CD14-positive monocyte (primary cell): ENCODE results near the gene IKZF3. TPM values are rescaled to one million over a fixed set of nuclear protein-coding genes. Genes with fewer than 3 reads are reported as not detected.
A peak's percentile ranks its signal among the peaks of the same experiment; 100 is the strongest.

Experiments used
- DNase-seq, 3 donors: peaks; one replicate each; pipeline ENCODE4 v3.0.0-alpha.2; 2011 to 2022
- H2AFZ ChIP-seq: 2 replicates; pipeline ENCODE4 v1.6.0; 2012; ENCODE audit warnings: mild to moderate bottlenecking, low read depth, low read length, inconsistent platforms; ENCODE audit not compliant: insufficient read depth, poor library complexity, severe bottlenecking
- H3K27ac ChIP-seq, 2 donors: 1 replicate in 1 of 2; 2 replicates in 1 of 2; pipeline ENCODE4 v1.5.1; 2012 to 2013; ENCODE audit warnings: low read length in 2 of 2, control low read depth in 1 of 2, inconsistent platforms in 1 of 2, low read depth in 1 of 2, mild to moderate bottlenecking in 1 of 2
- H3K27me3 ChIP-seq, 2 donors: one replicate each; pipeline versions ENCODE4 v1.6.0 to v1.6.1; 2011 to 2013; ENCODE audit warnings: low read length in 2 of 2; ENCODE audit not compliant: control insufficient read depth in 2 of 2, insufficient read depth in 2 of 2
- H3K36me3 ChIP-seq, 2 donors: replicated peaks in 1 of 2; 1 replicate in 1 of 2; 2 replicates in 1 of 2; pipeline versions ENCODE4 v1.5.1 to v1.6.1; 2012 to 2013; ENCODE audit warnings: low read length in 2 of 2, control low read depth in 1 of 2, inconsistent platforms in 1 of 2, mild to moderate bottlenecking in 1 of 2; ENCODE audit not compliant: insufficient read depth in 2 of 2, control insufficient read depth in 1 of 2
- H3K4me1 ChIP-seq, 2 donors: 1 replicate in 1 of 2; 2 replicates in 1 of 2; pipeline versions ENCODE4 v1.5.1 to v1.6.1; 2012 to 2013; ENCODE audit warnings: low read length in 2 of 2, control low read depth in 1 of 2, inconsistent platforms in 1 of 2, mild to moderate bottlenecking in 1 of 2, moderate library complexity in 1 of 2; ENCODE audit not compliant: insufficient read depth in 2 of 2, control insufficient read depth in 1 of 2
- H3K4me2 ChIP-seq: replicated peaks from 2 replicates; pipeline ENCODE3; 2012; ENCODE audit warnings: low read length, moderate library complexity, mild to moderate bottlenecking; ENCODE audit not compliant: poor library complexity, severe bottlenecking; ENCODE audit errors: extremely low read depth
- H3K4me3 ChIP-seq, 3 experiments: fragments of 200-600 bp in 1 of 3; sonication (generic) in 1 of 3; replicated peaks in 1 of 3; 1 replicate in 2 of 3; 2 replicates in 1 of 3; pipeline ENCODE4 v1.5.1; 2011 to 2013; ENCODE audit warnings: low read length in 3 of 3, mild to moderate bottlenecking in 3 of 3, control low read depth in 2 of 3, low read depth in 2 of 3, inconsistent platforms in 1 of 3, moderate library complexity in 1 of 3
- H3K79me2 ChIP-seq: 2 replicates; pipeline ENCODE4 v1.6.0; 2012; ENCODE audit warnings: mild to moderate bottlenecking, control low read depth, inconsistent platforms, low read length, moderate library complexity; ENCODE audit not compliant: insufficient read depth
- H3K9ac ChIP-seq: 2 replicates; pipeline ENCODE4 v1.6.0; 2017; ENCODE audit warnings: low read length, mild to moderate bottlenecking; ENCODE audit not compliant: insufficient read depth, poor library complexity, severe bottlenecking
- H3K9me3 ChIP-seq, 2 donors: replicated peaks in 1 of 2; 1 replicate in 1 of 2; 2 replicates in 1 of 2; pipeline versions ENCODE4 v1.5.1 to v1.6.1; 2012 to 2013; ENCODE audit warnings: low read length in 2 of 2, control low read depth in 1 of 2; ENCODE audit not compliant: control insufficient read depth in 1 of 2, insufficient read depth in 1 of 2
- H4K20me1 ChIP-seq: 2 replicates; pipeline ENCODE4 v1.6.0; 2012; ENCODE audit warnings: mild to moderate bottlenecking, low read length, control low read depth, moderate library complexity; ENCODE audit not compliant: insufficient read depth
- H3K27ac Mint-ChIP-seq, 7 donors: one replicate each; pipeline ENCODE4 v1.8.0; 2020; ENCODE audit warnings: mild to moderate bottlenecking in 7 of 7, mixed read lengths in 7 of 7, moderate library complexity in 6 of 7, inconsistent platforms in 2 of 7
- H3K27me3 Mint-ChIP-seq, 3 donors: one replicate each; pipeline ENCODE4 v1.8.0; 2021 to 2022; ENCODE audit warnings: low read depth in 3 of 3, mild to moderate bottlenecking in 3 of 3, mixed read lengths in 3 of 3, moderate library complexity in 3 of 3, inconsistent platforms in 1 of 3
- H3K36me3 Mint-ChIP-seq, 2 donors: one replicate each; pipeline ENCODE4 v1.8.0; 2020; ENCODE audit warnings: mixed read lengths in 2 of 2, inconsistent platforms in 1 of 2, mild to moderate bottlenecking in 1 of 2
- H3K4me1 Mint-ChIP-seq: one replicate; pipeline ENCODE4 v1.8.0; 2020; ENCODE audit warnings: mild to moderate bottlenecking, mixed read lengths
- H3K4me3 Mint-ChIP-seq, 2 donors: one replicate each; pipeline ENCODE4 v1.8.0; 2020; ENCODE audit warnings: mild to moderate bottlenecking in 2 of 2, mixed read lengths in 2 of 2, moderate library complexity in 1 of 2
- H3K9me3 Mint-ChIP-seq, 7 donors: one replicate each; pipeline ENCODE4 v1.8.0; 2020 to 2022; ENCODE audit warnings: mixed read lengths in 7 of 7, mild to moderate bottlenecking in 6 of 7, moderate library complexity in 6 of 7, inconsistent platforms in 2 of 7
- CTCF ChIP-seq: fragments of 200-600 bp; IDR thresholded peaks from one replicate; pipeline ENCODE4 v1.8.0; 2022; ENCODE audit warnings: antibody characterized with exemption, mild to moderate bottlenecking
- WGBS: methylation state at CpG from one replicate; pipeline ENCODE4 v1.1.5; 2013; ENCODE audit warnings: missing lambda C conversion rate; ENCODE audit not compliant: insufficient coverage; 5-methylcytosine and 5-hydroxymethylcytosine counted together
- intact Hi-C, 2 donors: fragments of 100-400 bp; cut with micrococcal nuclease; formaldehyde crosslinking; loops; one replicate each; pipeline versions ENCODE4 v1.15.0 to v1.15.1; 2023
- polyA plus RNA-seq, 3 donors: library from polyadenylated mRNA; depleted of rRNA in 1 of 3; unstranded in 2 of 3; stranded (reverse) in 1 of 3; fragments of 300-500 nt in 2 of 3; fragments of >200 nt in 1 of 3; fragmentation: Illumina TruSeq in 2 of 3; gene quantifications; 1 replicate in 2 of 3; 2 replicates in 1 of 3; pipeline ENCODE4 v1.2.3, GENCODE V29; 2012 to 2021

The IKZF3 gene
- polyA plus RNA-seq, 3 donors: 0.05 to 0.15 (median 0.05) TPM

GRCh38 chr17:39820987-39821386 is 43.1 kb downstream of the IKZF3 start:
- H3K4me3 ChIP-seq: no peak overlapping the region
- TF ChIP-seq CTCF: no peak
- no peaks in the 10 kb centered on the region for H3K4me1 ChIP-seq
- Mint-ChIP-seq H3K4me1 (peaks cover 3% of the 10 kb centered on the region), H3K36me3 (no peaks in the 10 kb centered on the region), H3K27me3 (peaks cover 2 to 15% (median 8%) of the 10 kb centered on the region in 3 donors), H3K9me3 (peaks cover 24 to 38% (median 30%) of the 10 kb centered on the region in 7 donors), H3K4me3 (no peak overlapping the region), H3K27ac (peak overlapping the region in 1 of 7 donors; percentile 70)
- peaks cover 20 to 23% of the 10 kb centered on the region in 2 donors for H3K9me3 ChIP-seq
- H3K27me3 ChIP-seq: no peaks in the 10 kb centered on the region
- H3K4me2 ChIP-seq: no peak overlapping the region
- no peak overlapping the region for H3K27ac ChIP-seq
- H3K9ac ChIP-seq: no peak overlapping the region
- intact Hi-C loops: no loop called here
- no peak for DNase-seq
- H2AFZ ChIP-seq: no peak overlapping the region
- H3K36me3 ChIP-seq: no peaks in the 10 kb centered on the region
- no peaks in the 10 kb centered on the region for H4K20me1 ChIP-seq
- H3K79me2 ChIP-seq: no peaks in the 10 kb centered on the region
- 100% methylated on average over 2 of the region's 2 CpGs for WGBS

- Mint-ChIP-seq H3K4me3 (no peak overlapping the region), H3K27ac (no peak overlapping the region), H3K36me3 (no peaks in the 10 kb centered on the region), H3K27me3 (peaks cover 2 to 13% (median 8%) of the 10 kb centered on the region in 3 donors), H3K9me3 (peaks cover 24 to 38% (median 29%) of the 10 kb centered on the region in 7 donors), H3K4me1 (peaks cover 3% of the 10 kb centered on the region)
- Histone ChIP-seq H3K27me3 (no peaks in the 10 kb centered on the region), H3K9me3 (peaks cover 20 to 23% of the 10 kb centered on the region in 2 donors), H3K36me3 (no peaks in the 10 kb centered on the region), H3K79me2 (no peaks in the 10 kb centered on the region), H3K4me3 (no peak overlapping the region), H3K4me1 (no peaks in the 10 kb centered on the region), H3K9ac (no peak overlapping the region), H2AFZ (no peak overlapping the region), H4K20me1 (no peaks in the 10 kb centered on the region), H3K27ac (no peak overlapping the region), H3K4me2 (no peak overlapping the region)
- 72% methylated on average over 2 of the region's 4 CpGs for WGBS
- no peak for TF ChIP-seq CTCF
- DNase-seq: no peak
- intact Hi-C loops: no loop called here
These were observed 43.6 kb downstream of the IKZF3 start for GRCh38 chr17:39820541-39820940.
